NT2/D1 (cell line): ENCODE data around the gene SFTPB.

Source experiments
- SUZ12 ChIP-seq: IDR thresholded peaks from 2 replicates; pipeline ENCODE4 v1.6.1; 2011; ENCODE audit not compliant: insufficient read length, insufficient read depth; ENCODE audit errors: extremely low read depth
- YY1 ChIP-seq: IDR thresholded peaks from 2 replicates; pipeline ENCODE4 v1.6.1; 2011; ENCODE audit not compliant: insufficient read length, insufficient read depth

DNA sequence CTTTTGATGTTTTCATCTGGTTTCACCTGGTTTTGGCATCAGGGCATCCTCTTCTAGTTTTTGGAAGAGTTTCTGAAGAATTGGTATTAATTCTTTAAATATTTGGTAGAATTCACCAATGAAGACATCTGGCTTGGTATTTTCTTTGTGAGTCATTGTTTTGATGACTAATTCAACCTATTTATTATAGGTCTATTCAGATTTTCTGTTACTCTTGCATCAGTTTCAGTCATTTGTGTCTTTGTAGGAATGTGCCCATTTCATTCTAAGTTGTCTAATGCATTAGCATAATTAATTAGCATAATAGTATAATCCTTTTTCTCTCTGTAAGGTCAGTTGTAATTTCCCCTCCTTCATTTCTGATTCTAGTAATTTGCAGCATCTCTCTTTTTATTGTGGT lies 34.2 kb upstream of the SFTPB start:
- TF ChIP-seq YY1, result no peak
- no peak for TF ChIP-seq SUZ12
